Activated naive CD8-positive, alpha-beta T cell treated with anti-CD3 and anti-CD28 coated beads, Interleukin-2, amount 50 U/mL, for 24 hours (primary cell): Measurements from ENCODE around the gene NCOA3.
"Not testable (repeated sequence)": the region's sequence is repeated elsewhere in the genome, so short reads cannot be mapped to it uniquely, and the experiment has no call there.

Experiments
- ATAC-seq: fragments of 150-1000 bp; cut with Tn5 transposase; one replicate; pipeline ENCODE4 v1.10.0; 2021
- DNase-seq: peaks from one replicate; pipeline ENCODE4 v3.0.0; 2021
- H3K27ac Mint-ChIP-seq: one replicate; pipeline ENCODE4 v1.8.0; 2021; ENCODE audit warnings: mild to moderate bottlenecking, mixed read lengths
- H3K27me3 Mint-ChIP-seq: one replicate; pipeline ENCODE4 v1.8.0; 2021; ENCODE audit warnings: mixed read lengths
- H3K36me3 Mint-ChIP-seq: one replicate; pipeline ENCODE4 v1.8.0; 2021; ENCODE audit warnings: low read depth, mixed read lengths
- H3K4me1 Mint-ChIP-seq: one replicate; pipeline ENCODE4 v1.8.0; 2021; ENCODE audit warnings: mixed read lengths
- H3K4me3 Mint-ChIP-seq: one replicate; pipeline ENCODE4 v1.8.0; 2021; ENCODE audit warnings: mild to moderate bottlenecking, moderate library complexity, mixed read lengths
- H3K9me3 Mint-ChIP-seq: one replicate; pipeline ENCODE4 v1.8.0; 2021; ENCODE audit warnings: mixed read lengths

The NCOA3 gene

GRCh38 chr20:47549671-47550070, 48.0 kb downstream of the NCOA3 start:
- Mint-ChIP-seq H3K27me3 (no peaks in the 10 kb centered on the region), H3K4me3 (no peak overlapping the region), H3K9me3 (no peaks in the 10 kb centered on the region), H3K36me3 (peaks cover 47% of the 10 kb centered on the region), H3K27ac (no peak overlapping the region), H3K4me1 (peaks cover 57% of the 10 kb centered on the region)
- no peak for ATAC-seq
- no peak for DNase-seq

- H3K36me3 Mint-ChIP-seq, result peaks cover 39% of the 10 kb centered on the region
- no peak for DNase-seq
- no peak for ATAC-seq
- H3K27me3 Mint-ChIP-seq, result no peaks in the 10 kb centered on the region
- H3K9me3 Mint-ChIP-seq, result no peaks in the 10 kb centered on the region
- no peak overlapping the region for H3K4me3 Mint-ChIP-seq
- H3K4me1 Mint-ChIP-seq, result peaks cover 51% of the 10 kb centered on the region
- no peak overlapping the region for H3K27ac Mint-ChIP-seq
Observed at GRCh38 chr20:47551222-47551621, 49.5 kb downstream of the NCOA3 start.

GRCh38 chr20:47551841-47552240, 50.2 kb downstream of the NCOA3 start:
- no peaks in the 10 kb centered on the region for H3K27me3 Mint-ChIP-seq
- ATAC-seq (no peak), DNase-seq (no peak)
- peaks cover 34% of the 10 kb centered on the region for H3K36me3 Mint-ChIP-seq
- peaks cover 51% of the 10 kb centered on the region for H3K4me1 Mint-ChIP-seq
- no peak overlapping the region for H3K4me3 Mint-ChIP-seq
- H3K27ac Mint-ChIP-seq, result peak overlapping the region; percentile 74
- H3K9me3 Mint-ChIP-seq, result no peaks in the 10 kb centered on the region

- H3K36me3 Mint-ChIP-seq, result peaks cover 30% of the 10 kb centered on the region
- no peak overlapping the region for H3K27ac Mint-ChIP-seq
- no peak overlapping the region for H3K4me3 Mint-ChIP-seq
- DNase-seq (no peak), ATAC-seq (no peak)
- peaks cover 53% of the 10 kb centered on the region for H3K4me1 Mint-ChIP-seq
- H3K27me3 Mint-ChIP-seq, result no peaks in the 10 kb centered on the region
- no peaks in the 10 kb centered on the region for H3K9me3 Mint-ChIP-seq
Observed at GRCh38 chr20:47552996-47553395, 51.3 kb downstream of the NCOA3 start.

GRCh38 chr20:47553594-47554235, 52.0 kb downstream of the NCOA3 start:
- ATAC-seq, H3K27me3 Mint-ChIP-seq, H3K27ac Mint-ChIP-seq, H3K9me3 Mint-ChIP-seq, H3K4me3 Mint-ChIP-seq, DNase-seq: not testable (repeated sequence)
- Mint-ChIP-seq H3K4me1 (peaks cover 59% of the 10 kb centered on the region), H3K36me3 (peaks cover 35% of the 10 kb centered on the region)

- peaks cover 62% of the 10 kb centered on the region for H3K4me1 Mint-ChIP-seq
- not testable (repeated sequence) for H3K9me3 Mint-ChIP-seq
Observed at GRCh38 chr20:47554283-47554682, 52.6 kb downstream of the NCOA3 start.

GRCh38 chr20:47557218-47557617, 55.5 kb downstream of the NCOA3 start:
- H3K9me3 Mint-ChIP-seq, result no peaks in the 10 kb centered on the region
- DNase-seq, result no peak

More at GRCh38 chr20:47554283-47554682, 52.6 kb downstream of the NCOA3 start:
- peaks cover 35% of the 10 kb centered on the region for H3K36me3 Mint-ChIP-seq
- not testable (repeated sequence) for H3K27ac Mint-ChIP-seq, DNase-seq, H3K27me3 Mint-ChIP-seq, H3K4me3 Mint-ChIP-seq, ATAC-seq

GRCh38 chr20:47557791-47558190, 56.1 kb downstream of the NCOA3 start:
- peaks cover 23% of the 10 kb centered on the region for H3K36me3 Mint-ChIP-seq
- no peak overlapping the region for H3K4me3 Mint-ChIP-seq
- DNase-seq (no peak), ATAC-seq (no peak)
- H3K4me1 Mint-ChIP-seq, result peaks cover 57% of the 10 kb centered on the region
- H3K27me3 Mint-ChIP-seq, result no peaks in the 10 kb centered on the region
- H3K27ac Mint-ChIP-seq, result no peak overlapping the region
- no peaks in the 10 kb centered on the region for H3K9me3 Mint-ChIP-seq

More at GRCh38 chr20:47557218-47557617, 55.5 kb downstream of the NCOA3 start:
- no peak overlapping the region for H3K27ac Mint-ChIP-seq
- no peaks in the 10 kb centered on the region for H3K27me3 Mint-ChIP-seq
- peaks cover 58% of the 10 kb centered on the region for H3K4me1 Mint-ChIP-seq
- H3K4me3 Mint-ChIP-seq, result no peak overlapping the region
- ATAC-seq, result no peak
- peaks cover 24% of the 10 kb centered on the region for H3K36me3 Mint-ChIP-seq

- Mint-ChIP-seq H3K9me3 (no peaks in the 10 kb centered on the region), H3K27me3 (no peaks in the 10 kb centered on the region), H3K4me3 (no peak overlapping the region), H3K4me1 (peaks cover 64% of the 10 kb centered on the region), H3K27ac (no peak overlapping the region), H3K36me3 (peaks cover 21% of the 10 kb centered on the region)
- no peak for ATAC-seq
- no peak for DNase-seq
Observed at GRCh38 chr20:47558295-47559066, 56.8 kb downstream of the NCOA3 start.

GRCh38 chr20:47559141-47559540, 57.5 kb downstream of the NCOA3 start:
- no peak overlapping the region for H3K27ac Mint-ChIP-seq
- DNase-seq, result no peak

GRCh38 chr20:47561180-47561579, 59.5 kb downstream of the NCOA3 start:
- Mint-ChIP-seq H3K4me3 (no peak overlapping the region), H3K9me3 (no peaks in the 10 kb centered on the region), H3K4me1 (peaks cover 78% of the 10 kb centered on the region), H3K27ac (no peak overlapping the region), H3K36me3 (peaks cover 21% of the 10 kb centered on the region), H3K27me3 (no peaks in the 10 kb centered on the region)
- no peak for DNase-seq
- ATAC-seq, result no peak

More at GRCh38 chr20:47559141-47559540, 57.5 kb downstream of the NCOA3 start:
- H3K4me1 Mint-ChIP-seq, result peaks cover 69% of the 10 kb centered on the region
- ATAC-seq, result no peak
- no peak overlapping the region for H3K4me3 Mint-ChIP-seq
- H3K9me3 Mint-ChIP-seq, result no peaks in the 10 kb centered on the region
- H3K36me3 Mint-ChIP-seq, result peaks cover 22% of the 10 kb centered on the region
- H3K27me3 Mint-ChIP-seq, result no peaks in the 10 kb centered on the region

GRCh38 chr20:47561603-47562583, 60.2 kb downstream of the NCOA3 start:
- no peak for ATAC-seq

GRCh38 chr20:47566269-47566668, 64.6 kb downstream of the NCOA3 start:
- Mint-ChIP-seq H3K27me3 (no peaks in the 10 kb centered on the region), H3K4me3 (no peak overlapping the region), H3K9me3 (no peaks in the 10 kb centered on the region), H3K36me3 (peaks cover 50% of the 10 kb centered on the region), H3K4me1 (peaks cover 76% of the 10 kb centered on the region), H3K27ac (peak overlapping the region; percentile 74)
- ATAC-seq, result no peak
- no peak for DNase-seq

More at GRCh38 chr20:47561603-47562583, 60.2 kb downstream of the NCOA3 start:
- Mint-ChIP-seq H3K4me1 (peaks cover 77% of the 10 kb centered on the region), H3K27ac (peak overlapping the region; percentile 35), H3K27me3 (no peaks in the 10 kb centered on the region), H3K36me3 (peaks cover 26% of the 10 kb centered on the region), H3K4me3 (no peak overlapping the region), H3K9me3 (no peaks in the 10 kb centered on the region)
- no peak for DNase-seq

- Mint-ChIP-seq H3K27ac (peak overlapping the region; percentile 79), H3K36me3 (peaks cover 56% of the 10 kb centered on the region), H3K27me3 (no peaks in the 10 kb centered on the region), H3K4me3 (no peak overlapping the region), H3K9me3 (no peaks in the 10 kb centered on the region), H3K4me1 (peaks cover 77% of the 10 kb centered on the region)
- DNase-seq (no peak), ATAC-seq (no peak)
Observed at GRCh38 chr20:47568019-47568418, 66.3 kb downstream of the NCOA3 start.
